SK-N-SH (cell line): Measurements from ENCODE around the gene PBX1. TPM values are rescaled to one million over a fixed set of nuclear protein-coding genes. Genes with fewer than 3 reads are reported as not detected.

Source experiments
- CTCF ChIA-PET: fragments of 300-600, 350-600 bp; formaldehyde crosslinking; extraction: SDS; loops from one replicate; lab custom pipeline; 2021; lab: Yijun Ruan, JAX
- POLR2A ChIA-PET: fragments of 350-600 bp; sonication (Branson Sonifier 250); formaldehyde crosslinking; extraction: SDS; loops from one replicate; lab custom pipeline; 2020; ENCODE audit warnings: antibody characterized with exemption, inconsistent platforms; lab: Yijun Ruan, JAX
- DNase-seq: peaks from one replicate; pipeline ENCODE4 v3.0.0; 2012
- H2AFZ ChIP-seq: fragments of 200-600 bp; sonication (generic); 2 replicates; pipeline ENCODE4 v1.8.1; 2016; ENCODE audit warnings: antibody characterized with exemption, mild to moderate bottlenecking, low read depth
- H3F3A ChIP-seq: fragments of 200-600 bp; sonication (generic); replicated peaks from 2 replicates; pipeline ENCODE3; 2016; ENCODE audit warnings: antibody characterized with exemption, mild to moderate bottlenecking; ENCODE audit not compliant: insufficient read depth
- H3K27ac ChIP-seq, 2 experiments: fragments of 200-500 bp in 1 of 2; fragments of 200-600 bp in 1 of 2; sonication (Bioruptor generic) in 1 of 2; sonication (generic), shearing (Covaris generic) in 1 of 2; 2 replicates each; pipeline versions ENCODE4 v1.5.1 to v1.6.1; 2014 to 2016; ENCODE audit warnings: low read depth in 2 of 2, inconsistent platforms in 1 of 2, low read length in 1 of 2, mild to moderate bottlenecking in 1 of 2, mixed read lengths in 1 of 2
- H3K27me3 ChIP-seq: fragments of 200-600 bp; sonication (generic), shearing (Covaris generic); 2 replicates; pipeline ENCODE4 v1.6.1; 2016; ENCODE audit warnings: mixed run types; ENCODE audit not compliant: insufficient read depth
- H3K36me3 ChIP-seq, 2 experiments: fragments of 200-500 bp in 1 of 2; fragments of 200-600 bp in 1 of 2; sonication (Bioruptor generic) in 1 of 2; sonication (generic) in 1 of 2; replicated peaks in 1 of 2; 2 replicates each; pipeline versions ENCODE3 to v1.5.1; 2014 to 2016; ENCODE audit warnings: low read length in 1 of 2, mild to moderate bottlenecking in 1 of 2; ENCODE audit not compliant: insufficient read depth in 2 of 2, control insufficient read depth in 1 of 2
- H3K4me1 ChIP-seq, 2 experiments: fragments of 200-500 bp in 1 of 2; fragments of 200-600 bp in 1 of 2; sonication (Bioruptor generic) in 1 of 2; sonication (generic), shearing (Covaris generic) in 1 of 2; 2 replicates each; pipeline versions ENCODE4 v1.5.1 to v1.6.1; 2014 to 2016; ENCODE audit warnings: low read depth in 1 of 2, low read length in 1 of 2, mixed run types in 1 of 2; ENCODE audit not compliant: insufficient read depth in 2 of 2, control insufficient read depth in 1 of 2
- H3K4me2 ChIP-seq: fragments of 200-600 bp; sonication (generic), shearing (Covaris generic); 2 replicates; pipeline ENCODE4 v1.6.1; 2017; ENCODE audit warnings: mixed run types
- H3K4me3 ChIP-seq, 2 experiments: fragments of 200-500 bp in 1 of 2; fragments of 200-600 bp in 1 of 2; sonication (Bioruptor generic) in 1 of 2; sonication (generic), shearing (Covaris generic) in 1 of 2; 2 replicates each; pipeline versions ENCODE4 v1.5.1 to v1.8.1; 2014 to 2016; ENCODE audit warnings: low read depth in 2 of 2, inconsistent platforms in 1 of 2, low read length in 1 of 2, mild to moderate bottlenecking in 1 of 2, mixed read lengths in 1 of 2, moderate library complexity in 1 of 2
- H3K79me2 ChIP-seq: fragments of 200-600 bp; sonication (generic); 2 replicates; pipeline ENCODE4 v1.8.1; 2017; ENCODE audit warnings: mild to moderate bottlenecking; ENCODE audit not compliant: insufficient read depth
- H3K9ac ChIP-seq: fragments of 200-600 bp; sonication (generic); 2 replicates; pipeline ENCODE4 v1.6.1; 2017; ENCODE audit warnings: mixed run types
- H3K9me2 ChIP-seq: fragments of 200-600 bp; sonication (generic); 2 replicates; pipeline ENCODE4 v1.6.1; 2017; ENCODE audit warnings: mixed run types
- H3K9me3 ChIP-seq: fragments of 200-600 bp; sonication (generic); 2 replicates; pipeline ENCODE4 v1.6.1; 2017; ENCODE audit warnings: mixed run types, mild to moderate bottlenecking, moderate library complexity
- H4K20me1 ChIP-seq: fragments of 200-600 bp; sonication (generic); 2 replicates; pipeline ENCODE4 v1.6.1; 2017; ENCODE audit warnings: mild to moderate bottlenecking, mixed run types; ENCODE audit not compliant: insufficient read depth
- CHD2 ChIP-seq: fragments of 150-350 bp; IDR thresholded peaks from 2 replicates; pipeline ENCODE4 v1.6.1; 2018; ENCODE audit warnings: low read length; ENCODE audit not compliant: partially characterized antibody
- CTCF ChIP-seq: fragments of 200-600 bp; sonication (generic); IDR thresholded peaks from 2 replicates; pipeline ENCODE4 v1.6.1; 2017; ENCODE audit warnings: antibody characterized with exemption, mild to moderate bottlenecking, moderate library complexity
- ELF1 ChIP-seq: IDR thresholded peaks from 2 replicates; pipeline ENCODE4 v1.4.0; 2012
- EP300 ChIP-seq, 2 experiments: IDR thresholded peaks; 2 replicates each; pipeline versions ENCODE4 v1.4.0 to v1.6.1; 2012; ENCODE audit warnings: borderline replicate concordance in 1 of 2, low read depth in 1 of 2, low read length in 1 of 2
- EZH2phosphoT487 ChIP-seq: fragments of 200-600 bp; sonication (generic); IDR thresholded peaks from 2 replicates; pipeline ENCODE4 v1.6.1; 2017; ENCODE audit warnings: low read depth, mixed run types, mild to moderate bottlenecking, antibody characterized with exemption, moderate library complexity, borderline replicate concordance
- FOSL2 ChIP-seq: IDR thresholded peaks from 2 replicates; pipeline ENCODE4 v1.4.0; 2012; ENCODE audit warnings: low read depth, mild to moderate bottlenecking, moderate library complexity, borderline replicate concordance
- FOXM1 ChIP-seq: IDR thresholded peaks from 2 replicates; pipeline ENCODE4 v1.4.0; 2012; ENCODE audit warnings: low read depth, mild to moderate bottlenecking
- GABPA ChIP-seq: IDR thresholded peaks from 2 replicates; pipeline ENCODE4 v1.4.0; 2012; ENCODE audit warnings: low read depth, mild to moderate bottlenecking
- IRF3 ChIP-seq: fragments of 150-350 bp; IDR thresholded peaks from 2 replicates; pipeline ENCODE4 v1.6.1; 2016; ENCODE audit warnings: mild to moderate bottlenecking, low read depth, low read length
- JUND ChIP-seq: IDR thresholded peaks from 2 replicates; pipeline ENCODE4 v1.4.0; 2012
- MEF2A ChIP-seq: IDR thresholded peaks from 2 replicates; pipeline ENCODE4 v1.4.0; 2012; ENCODE audit warnings: low read depth, borderline replicate concordance
- MXI1 ChIP-seq: IDR thresholded peaks from 2 replicates; pipeline ENCODE4 v1.6.1; 2012; ENCODE audit warnings: mild to moderate bottlenecking, low read depth, low read length, improper control_type of control experiment
- NFIC ChIP-seq: IDR thresholded peaks from 2 replicates; pipeline ENCODE4 v1.4.0; 2012; ENCODE audit warnings: borderline replicate concordance
- POLR2AphosphoS5 ChIP-seq: IDR thresholded peaks from 2 replicates; pipeline ENCODE4 v1.6.1; 2012; ENCODE audit warnings: low read depth, low read length
- RXRA ChIP-seq: IDR thresholded peaks from 2 replicates; pipeline ENCODE4 v1.4.0; 2012; ENCODE audit warnings: low read depth, mild to moderate bottlenecking, borderline replicate concordance
- SMC3 ChIP-seq: IDR thresholded peaks from 2 replicates; pipeline ENCODE4 v1.6.1; 2012; ENCODE audit warnings: low read depth, low read length, improper control_type of control experiment
- TCF12 ChIP-seq: IDR thresholded peaks from 2 replicates; pipeline ENCODE4 v1.4.0; 2012
- YY1 ChIP-seq: IDR thresholded peaks from 2 replicates; pipeline ENCODE4 v1.4.0; 2012; ENCODE audit warnings: low read depth, mild to moderate bottlenecking
- WGBS: methylation state at CpG from one replicate; pipeline ENCODE4 v1.1.6; 2017; ENCODE audit warnings: low lambda C conversion rate; 5-methylcytosine and 5-hydroxymethylcytosine counted together
- polyA plus RNA-seq, 3 experiments: library from polyadenylated mRNA; depleted of rRNA; stranded (reverse); fragments of >200 nt; gene quantifications; 2 replicates each; pipeline ENCODE4 v1.2.3, GENCODE V29; 2012
- TF ChIP-seq, protein P1 (sequence below): IDR thresholded peaks from 2 replicates; pipeline ENCODE4 v1.4.0; 2012; ENCODE audit warnings: low read depth
- TF ChIP-seq, protein P2 (sequence below): fragments of 150-350 bp; IDR thresholded peaks from 2 replicates; pipeline ENCODE4 v1.6.1; 2017; ENCODE audit warnings: antibody characterized with exemption, low read length, low read depth, borderline replicate concordance

Gene PBX1
- polyA plus RNA-seq, 1 of the 3 experiments (the other 2 are of a cell fraction), result 27.0 TPM

- ChIA-PET POLR2A (no interaction called here), CTCF (interaction anchor here (1.2 kb wide), 1 partner anchor 9 kb away, joined by 5 read pairs; no protein-coding TSS in a partner anchor)
- TF ChIP-seq EP300 (IDR thresholded peaks at IDR 0.05; ENCODE audit: borderline replicate concordance in 1 of 2, low read depth in 1 of 2, low read length in 1 of 2) (no peak), MEF2A (no peak), IRF3 (no peak), GABPA (no peak), SMC3 (no peak), POLR2AphosphoS5 (no peak), ELF1 (no peak), CTCF (no peak), FOSL2 (no peak), YY1 (no peak), NFIC (no peak), RXRA (no peak), JUND (no peak), FOXM1 (no peak), TCF12 (no peak), MXI1 (no peak), CHD2 (no peak), EZH2phosphoT487 (no peak)
- TF ChIP-seq, protein P1, sequence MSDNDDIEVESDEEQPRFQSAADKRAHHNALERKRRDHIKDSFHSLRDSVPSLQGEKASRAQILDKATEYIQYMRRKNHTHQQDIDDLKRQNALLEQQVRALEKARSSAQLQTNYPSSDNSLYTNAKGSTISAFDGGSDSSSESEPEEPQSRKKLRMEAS, result no peak
- TF ChIP-seq, protein P2, sequence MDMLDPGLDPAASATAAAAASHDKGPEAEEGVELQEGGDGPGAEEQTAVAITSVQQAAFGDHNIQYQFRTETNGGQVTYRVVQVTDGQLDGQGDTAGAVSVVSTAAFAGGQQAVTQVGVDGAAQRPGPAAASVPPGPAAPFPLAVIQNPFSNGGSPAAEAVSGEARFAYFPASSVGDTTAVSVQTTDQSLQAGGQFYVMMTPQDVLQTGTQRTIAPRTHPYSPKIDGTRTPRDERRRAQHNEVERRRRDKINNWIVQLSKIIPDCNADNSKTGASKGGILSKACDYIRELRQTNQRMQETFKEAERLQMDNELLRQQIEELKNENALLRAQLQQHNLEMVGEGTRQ, result no peak
- H3K4me2 ChIP-seq, result no peak overlapping the region
- no peaks in the 10 kb centered on the region for H4K20me1 ChIP-seq
- H3K9ac ChIP-seq, result no peak overlapping the region
- no peaks in the 10 kb centered on the region for H3K4me1 ChIP-seq
- no peak overlapping the region for H3K4me3 ChIP-seq
- DNase-seq, result no peak
- H2AFZ ChIP-seq, result no peak overlapping the region
- H3K36me3 ChIP-seq, result peaks cover 0 to 5% of the 10 kb centered on the region in 2 experiments
- H3K27ac ChIP-seq, result no peak overlapping the region
- H3K9me3 ChIP-seq, result no peaks in the 10 kb centered on the region
- no peaks in the 10 kb centered on the region for H3K27me3 ChIP-seq
- WGBS, result 93% methylated on average over 6 of the region's 6 CpGs
- H3F3A ChIP-seq, result no peaks in the 10 kb centered on the region
- H3K9me2 ChIP-seq, result no peaks in the 10 kb centered on the region
- no peaks in the 10 kb centered on the region for H3K79me2 ChIP-seq
Observed at GRCh38 chr1:164682570-164682969, 123.6 kb downstream of the PBX1 start.
